HG03064 (cell line): Measurements from ENCODE around the gene MUC5B.
"Not testable (repeated sequence)": the region's sequence is repeated elsewhere in the genome, so short reads cannot be mapped to it uniquely, and the experiment has no call there.

Experiments
- ATAC-seq: cut with Tn5 transposase; IDR thresholded peaks from one replicate; pipeline ENCODE4 v1.9.1; 2021; ENCODE audit warnings: low read depth; ENCODE audit not compliant: unreplicated experiment

The MUC5B gene, protein sequence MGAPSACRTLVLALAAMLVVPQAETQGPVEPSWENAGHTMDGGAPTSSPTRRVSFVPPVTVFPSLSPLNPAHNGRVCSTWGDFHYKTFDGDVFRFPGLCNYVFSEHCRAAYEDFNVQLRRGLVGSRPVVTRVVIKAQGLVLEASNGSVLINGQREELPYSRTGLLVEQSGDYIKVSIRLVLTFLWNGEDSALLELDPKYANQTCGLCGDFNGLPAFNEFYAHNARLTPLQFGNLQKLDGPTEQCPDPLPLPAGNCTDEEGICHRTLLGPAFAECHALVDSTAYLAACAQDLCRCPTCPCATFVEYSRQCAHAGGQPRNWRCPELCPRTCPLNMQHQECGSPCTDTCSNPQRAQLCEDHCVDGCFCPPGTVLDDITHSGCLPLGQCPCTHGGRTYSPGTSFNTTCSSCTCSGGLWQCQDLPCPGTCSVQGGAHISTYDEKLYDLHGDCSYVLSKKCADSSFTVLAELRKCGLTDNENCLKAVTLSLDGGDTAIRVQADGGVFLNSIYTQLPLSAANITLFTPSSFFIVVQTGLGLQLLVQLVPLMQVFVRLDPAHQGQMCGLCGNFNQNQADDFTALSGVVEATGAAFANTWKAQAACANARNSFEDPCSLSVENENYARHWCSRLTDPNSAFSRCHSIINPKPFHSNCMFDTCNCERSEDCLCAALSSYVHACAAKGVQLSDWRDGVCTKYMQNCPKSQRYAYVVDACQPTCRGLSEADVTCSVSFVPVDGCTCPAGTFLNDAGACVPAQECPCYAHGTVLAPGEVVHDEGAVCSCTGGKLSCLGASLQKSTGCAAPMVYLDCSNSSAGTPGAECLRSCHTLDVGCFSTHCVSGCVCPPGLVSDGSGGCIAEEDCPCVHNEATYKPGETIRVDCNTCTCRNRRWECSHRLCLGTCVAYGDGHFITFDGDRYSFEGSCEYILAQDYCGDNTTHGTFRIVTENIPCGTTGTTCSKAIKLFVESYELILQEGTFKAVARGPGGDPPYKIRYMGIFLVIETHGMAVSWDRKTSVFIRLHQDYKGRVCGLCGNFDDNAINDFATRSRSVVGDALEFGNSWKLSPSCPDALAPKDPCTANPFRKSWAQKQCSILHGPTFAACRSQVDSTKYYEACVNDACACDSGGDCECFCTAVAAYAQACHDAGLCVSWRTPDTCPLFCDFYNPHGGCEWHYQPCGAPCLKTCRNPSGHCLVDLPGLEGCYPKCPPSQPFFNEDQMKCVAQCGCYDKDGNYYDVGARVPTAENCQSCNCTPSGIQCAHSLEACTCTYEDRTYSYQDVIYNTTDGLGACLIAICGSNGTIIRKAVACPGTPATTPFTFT (N-terminal part only)

DNA sequence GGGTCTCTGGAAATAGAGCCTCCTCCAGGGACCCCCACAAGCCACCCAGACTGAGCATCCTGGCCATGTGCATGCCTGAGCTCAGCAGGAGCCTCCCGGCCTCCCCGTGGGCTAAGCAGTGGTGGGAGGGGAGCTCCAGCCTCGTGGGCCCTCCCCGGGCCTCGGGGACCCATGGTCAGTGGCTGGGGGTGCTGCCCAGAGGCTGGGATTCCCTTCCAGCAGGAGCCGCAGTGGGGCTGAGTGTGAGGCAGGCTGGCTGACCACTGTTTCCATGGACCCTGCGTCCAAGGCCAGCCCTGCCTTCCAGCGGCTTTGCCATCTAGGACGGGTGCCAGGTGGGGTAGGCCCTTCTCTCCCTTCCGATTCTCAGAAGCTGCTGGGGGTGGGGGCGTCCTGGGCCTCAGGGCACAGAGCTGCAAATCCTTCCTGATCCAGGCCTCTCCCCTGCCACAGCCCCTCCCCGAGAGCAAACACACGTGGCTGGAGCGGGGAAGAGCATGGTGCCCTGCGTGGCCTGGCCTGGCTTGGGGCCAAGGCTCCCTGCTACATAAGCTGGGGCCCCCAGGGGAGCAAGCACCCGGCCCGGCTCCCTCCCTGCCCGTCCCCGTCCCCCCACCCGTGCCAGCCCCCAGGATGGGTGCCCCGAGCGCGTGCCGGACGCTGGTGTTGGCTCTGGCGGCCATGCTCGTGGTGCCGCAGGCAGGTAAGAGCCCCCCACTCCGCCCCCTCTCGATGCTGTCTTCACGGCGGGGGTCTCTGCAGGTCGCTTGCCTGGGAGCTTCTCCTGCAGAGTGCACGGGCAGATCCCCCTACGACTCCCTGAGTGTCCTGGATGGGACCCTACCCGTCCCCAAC, at the start of gene MUC5B:
MUC5B (plus strand) TSS at position 576 of the 855 bp plus-strand sequence; CDS start at position 634, 58 bp downstream.
- no peak for ATAC-seq

DNA sequence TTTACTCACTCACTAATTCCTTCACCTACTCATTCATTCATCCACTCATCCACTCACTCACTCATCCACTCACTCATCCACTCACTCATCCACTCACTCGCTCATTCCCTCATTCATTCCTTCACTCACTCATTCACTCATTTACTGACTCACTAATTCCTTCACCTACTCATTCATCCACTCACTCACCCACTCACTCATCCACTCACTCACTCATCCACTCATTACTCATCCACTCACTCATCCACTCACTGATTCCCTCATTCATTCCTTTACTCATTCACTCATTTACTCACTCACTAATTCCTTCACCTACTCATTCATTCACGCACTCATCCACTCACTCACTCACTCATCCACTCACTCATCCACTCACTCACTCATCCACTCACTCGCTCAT, 49.5 kb upstream of the MUC5B start:
- not testable (repeated sequence) for ATAC-seq

DNA sequence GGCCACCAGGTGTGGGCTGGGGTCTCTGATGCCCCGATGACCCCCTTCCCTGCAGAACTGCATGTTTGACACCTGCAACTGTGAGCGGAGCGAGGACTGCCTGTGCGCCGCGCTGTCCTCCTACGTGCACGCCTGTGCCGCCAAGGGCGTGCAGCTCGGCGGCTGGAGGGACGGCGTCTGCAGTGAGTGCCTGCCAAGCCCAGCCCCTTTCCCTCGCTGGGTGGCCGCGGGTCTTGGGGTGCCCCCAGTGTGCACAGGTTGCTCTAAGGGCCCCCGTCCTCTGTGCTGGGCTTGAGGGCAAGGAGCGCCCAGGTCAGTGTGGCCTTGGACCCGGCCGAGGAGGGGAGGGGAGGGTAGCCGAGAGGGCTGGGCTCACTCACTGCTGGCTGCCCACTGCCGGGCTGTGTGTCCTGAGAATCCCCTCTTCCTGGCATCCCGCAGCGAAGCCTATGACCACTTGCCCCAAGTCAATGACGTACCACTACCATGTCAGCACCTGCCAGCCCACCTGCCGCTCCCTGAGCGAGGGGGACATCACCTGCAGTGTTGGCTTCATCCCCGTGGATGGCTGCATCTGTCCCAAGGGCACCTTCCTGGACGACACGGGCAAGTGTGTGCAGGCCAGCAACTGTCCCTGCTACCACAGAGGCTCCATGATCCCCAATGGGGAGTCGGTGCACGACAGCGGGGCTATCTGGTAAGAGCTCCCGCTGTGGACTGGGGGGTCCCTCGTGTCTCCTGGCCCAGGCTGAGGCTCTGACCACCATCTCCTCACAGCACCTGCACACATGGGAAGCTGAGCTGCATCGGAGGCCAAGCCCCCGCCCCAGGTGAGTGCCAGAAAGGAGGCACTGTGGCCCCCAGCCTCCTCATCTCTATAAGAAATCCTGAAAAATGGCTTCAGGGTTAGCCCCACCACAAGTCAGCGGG, 48.2 kb upstream of the MUC5B start:
- no peak for ATAC-seq

DNA sequence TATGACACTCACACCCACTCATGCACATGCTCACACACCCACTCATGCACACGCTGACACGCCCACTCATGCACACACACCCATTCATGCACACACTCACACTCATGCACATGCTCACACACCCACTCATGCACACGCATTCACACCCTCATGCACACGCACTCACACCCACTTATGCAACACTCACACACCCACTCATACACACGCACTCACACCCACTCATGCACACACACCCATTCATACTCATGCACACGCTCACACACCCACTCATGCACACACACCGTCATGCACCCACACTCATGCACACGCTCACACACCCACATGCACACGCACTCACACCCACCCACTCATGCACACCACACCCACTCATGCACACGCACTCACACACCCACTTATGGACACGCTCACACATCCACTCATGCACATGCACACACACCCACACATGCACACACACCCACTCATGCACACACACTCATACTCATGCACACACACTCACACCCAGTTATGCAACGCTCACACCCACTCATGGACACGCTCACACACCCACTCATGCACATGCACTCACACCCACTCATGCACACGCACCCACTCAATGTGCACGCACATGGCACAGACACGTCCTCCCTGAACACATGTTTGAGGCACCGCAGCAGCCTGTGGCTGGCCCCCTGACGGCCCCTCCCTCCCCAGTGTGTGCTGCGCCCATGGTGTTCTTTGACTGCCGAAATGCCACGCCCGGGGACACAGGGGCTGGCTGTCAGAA, 47.2 kb upstream of the MUC5B start:
- ATAC-seq, result no peak

DNA sequence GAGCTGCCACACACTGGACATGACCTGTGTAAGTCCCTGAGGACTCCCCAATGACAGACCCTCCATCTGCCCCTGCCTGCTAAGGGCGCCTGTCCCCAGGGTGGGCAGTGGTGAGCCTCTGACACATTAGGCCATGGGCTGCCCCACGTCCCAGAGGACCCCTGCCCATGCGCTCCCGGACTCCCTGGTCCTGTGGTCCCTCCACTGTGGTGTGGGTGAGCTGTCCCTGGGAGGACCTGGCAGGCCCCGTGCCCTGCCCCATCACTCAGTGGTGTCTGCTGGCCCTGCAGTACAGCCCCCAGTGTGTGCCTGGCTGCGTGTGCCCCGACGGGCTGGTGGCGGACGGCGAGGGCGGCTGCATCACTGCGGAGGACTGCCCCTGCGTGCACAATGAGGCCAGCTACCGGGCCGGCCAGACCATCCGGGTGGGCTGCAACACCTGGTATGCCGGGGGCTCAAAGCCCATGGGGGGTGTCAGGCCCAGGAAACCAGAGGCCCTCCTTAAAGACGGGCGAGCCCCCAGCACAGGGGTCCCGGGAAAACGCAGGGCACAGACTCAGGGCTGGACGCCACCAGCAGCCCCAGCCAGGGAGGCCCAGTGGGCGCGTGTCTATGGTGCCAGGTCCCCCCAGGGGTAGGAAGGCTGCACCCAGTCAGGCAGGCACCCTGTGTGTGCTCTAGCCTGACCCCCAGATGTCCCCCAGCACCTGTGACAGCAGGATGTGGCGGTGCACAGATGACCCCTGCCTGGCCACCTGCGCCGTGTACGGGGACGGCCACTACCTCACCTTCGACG, 46.4 kb upstream of the MUC5B start:
- ATAC-seq, result no peak

DNA sequence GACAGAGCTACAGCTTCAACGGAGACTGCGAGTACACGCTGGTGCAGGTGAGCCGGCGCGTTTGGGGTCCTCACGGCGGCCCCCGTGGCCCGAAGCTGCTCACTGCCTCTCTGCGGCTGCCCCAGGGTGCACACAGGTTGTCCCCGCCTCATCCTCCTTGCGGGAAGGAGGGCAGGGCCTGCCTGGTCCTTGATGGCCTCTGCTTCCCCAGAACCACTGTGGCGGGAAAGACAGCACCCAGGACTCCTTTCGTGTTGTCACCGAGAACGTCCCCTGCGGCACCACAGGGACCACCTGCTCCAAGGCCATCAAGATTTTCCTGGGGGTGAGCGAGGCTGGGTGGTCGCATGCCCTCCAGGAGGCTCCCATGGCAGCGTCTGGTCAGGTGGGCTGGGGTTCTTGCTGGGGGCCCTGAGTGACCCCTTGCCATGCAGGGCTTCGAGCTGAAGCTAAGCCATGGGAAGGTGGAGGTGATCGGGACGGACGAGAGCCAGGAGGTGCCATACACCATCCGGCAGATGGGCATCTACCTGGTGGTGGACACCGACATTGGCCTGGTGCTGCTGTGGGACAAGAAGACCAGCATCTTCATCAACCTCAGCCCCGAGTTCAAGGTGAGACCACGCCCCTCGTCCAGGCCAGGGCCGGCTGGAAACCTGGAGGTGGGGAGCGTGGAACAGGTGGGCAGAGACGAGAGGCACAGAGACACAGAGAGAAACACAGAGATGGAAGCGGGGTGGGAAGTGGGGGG, 45.7 kb upstream of the MUC5B start:
- no peak for ATAC-seq

DNA sequence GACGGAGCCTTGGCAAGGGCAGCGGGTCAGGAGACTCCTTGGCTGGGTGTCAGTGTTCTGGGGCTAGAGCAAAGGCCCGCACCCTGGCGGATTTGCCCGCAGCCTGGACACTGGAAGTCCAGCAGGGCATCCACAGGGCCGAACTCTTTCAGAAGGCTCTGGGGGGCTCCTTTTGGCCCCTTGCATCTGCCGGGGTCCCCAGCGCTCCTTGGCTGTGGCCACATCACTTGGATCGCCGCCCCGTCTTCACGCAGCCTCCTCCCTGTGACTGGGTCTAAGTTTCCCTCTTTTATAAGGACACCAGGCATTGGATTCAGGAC, 45.1 kb upstream of the MUC5B start:
- ATAC-seq, result no peak

DNA sequence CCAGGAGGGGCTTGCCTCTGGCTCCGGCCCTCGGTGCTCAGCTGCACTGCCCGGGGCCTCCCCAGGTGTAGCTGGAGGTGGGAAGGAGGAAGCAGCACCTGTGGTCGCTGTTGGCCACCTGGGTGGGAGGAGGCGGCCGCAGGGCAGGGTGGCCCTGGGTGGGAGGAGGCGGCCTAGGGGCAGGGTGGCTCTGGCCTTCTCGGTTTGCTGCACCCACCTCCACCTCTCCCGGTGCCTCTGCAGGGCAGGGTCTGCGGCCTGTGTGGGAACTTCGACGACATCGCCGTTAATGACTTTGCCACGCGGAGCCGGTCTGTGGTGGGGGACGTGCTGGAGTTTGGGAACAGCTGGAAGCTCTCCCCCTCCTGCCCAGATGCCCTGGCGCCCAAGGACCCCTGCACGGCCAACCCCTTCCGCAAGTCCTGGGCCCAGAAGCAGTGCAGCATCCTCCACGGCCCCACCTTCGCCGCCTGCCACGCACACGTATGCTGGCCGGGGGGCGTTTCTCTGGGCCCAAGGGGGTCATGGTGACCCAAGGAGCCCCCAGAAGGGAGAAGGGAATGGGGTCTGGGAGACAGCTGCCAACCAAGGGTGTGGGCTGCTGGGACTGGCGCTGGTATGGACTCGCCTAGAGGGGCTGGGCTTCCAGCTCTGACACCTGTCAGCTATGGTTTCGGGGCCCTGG, 44.5 kb upstream of the MUC5B start:
- ATAC-seq, result no peak

DNA sequence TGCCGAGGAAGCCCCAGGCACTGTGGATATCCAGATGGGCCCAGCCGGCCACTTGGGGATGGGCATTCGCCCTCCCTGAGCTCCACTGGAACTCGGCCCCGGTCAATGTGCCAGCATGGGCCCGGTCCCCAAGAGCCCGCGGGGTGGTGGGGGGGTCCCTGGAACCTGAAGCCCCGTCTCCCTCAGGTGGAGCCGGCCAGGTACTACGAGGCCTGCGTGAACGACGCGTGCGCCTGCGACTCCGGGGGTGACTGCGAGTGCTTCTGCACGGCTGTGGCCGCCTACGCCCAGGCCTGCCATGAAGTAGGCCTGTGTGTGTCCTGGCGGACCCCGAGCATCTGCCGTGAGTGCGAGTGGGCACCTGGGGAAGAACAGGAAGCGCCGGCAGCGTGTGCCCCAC, 44.0 kb upstream of the MUC5B start:
- ATAC-seq, result no peak

DNA sequence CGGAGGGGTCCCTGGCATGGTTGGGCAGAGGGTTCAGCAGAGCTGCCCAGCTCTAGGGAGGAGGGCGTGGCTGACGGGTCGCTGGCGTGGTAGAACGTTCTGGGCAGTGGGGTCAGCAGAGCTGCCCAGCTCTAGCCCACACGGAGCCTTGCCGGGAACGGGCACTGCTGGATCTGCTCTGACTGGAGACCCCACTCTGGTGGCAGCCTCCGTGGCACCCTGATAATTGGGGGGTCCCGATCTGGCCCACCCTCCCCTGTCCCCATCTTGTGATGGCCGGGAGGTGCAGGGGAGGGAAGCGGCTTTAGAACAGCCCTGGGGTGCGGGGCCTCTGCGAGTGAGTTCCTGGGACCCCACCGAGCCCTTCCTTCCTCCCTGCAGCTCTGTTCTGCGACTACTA, 43.2 kb upstream of the MUC5B start:
- ATAC-seq, result no peak

DNA sequence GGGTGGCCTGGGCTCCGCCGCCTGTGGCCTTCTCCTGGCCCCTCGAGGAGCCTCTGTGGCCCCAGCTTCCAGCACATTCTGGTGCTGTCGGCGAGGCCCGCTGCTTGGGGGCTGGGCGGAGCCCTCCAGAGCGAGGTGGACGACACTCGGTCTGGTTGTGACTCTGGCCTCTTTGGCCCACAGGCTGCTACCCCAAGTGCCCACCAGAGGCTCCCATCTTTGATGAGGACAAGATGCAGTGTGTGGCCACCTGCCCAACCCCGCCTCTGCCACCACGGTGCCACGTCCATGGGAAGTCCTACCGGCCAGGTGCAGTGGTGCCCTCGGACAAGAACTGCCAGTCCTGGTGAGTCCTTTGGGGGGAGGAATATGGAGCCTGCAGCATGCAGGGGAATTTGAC, 42.7 kb upstream of the MUC5B start:
- ATAC-seq, result no peak

DNA sequence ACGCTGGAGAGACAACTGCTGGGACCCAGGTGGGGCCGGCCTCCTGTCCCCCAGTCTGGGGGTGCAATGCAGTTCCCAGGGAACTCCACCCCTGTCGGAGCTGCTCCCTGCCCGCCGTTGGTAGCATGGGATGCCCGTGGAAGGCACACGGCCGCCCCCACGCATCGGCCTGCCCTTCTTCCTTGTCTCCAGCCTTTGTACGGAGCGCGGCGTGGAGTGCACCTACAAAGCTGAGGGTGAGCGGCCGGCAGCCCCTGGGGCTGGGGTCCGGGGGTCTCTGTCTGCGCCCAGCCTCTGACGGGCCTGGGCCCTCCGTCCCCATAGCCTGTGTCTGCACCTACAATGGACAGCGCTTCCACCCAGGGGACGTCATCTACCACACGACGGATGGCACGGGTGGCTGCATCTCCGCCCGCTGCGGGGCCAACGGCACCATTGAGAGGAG, 41.9 kb upstream of the MUC5B start:
- no peak for ATAC-seq

DNA sequence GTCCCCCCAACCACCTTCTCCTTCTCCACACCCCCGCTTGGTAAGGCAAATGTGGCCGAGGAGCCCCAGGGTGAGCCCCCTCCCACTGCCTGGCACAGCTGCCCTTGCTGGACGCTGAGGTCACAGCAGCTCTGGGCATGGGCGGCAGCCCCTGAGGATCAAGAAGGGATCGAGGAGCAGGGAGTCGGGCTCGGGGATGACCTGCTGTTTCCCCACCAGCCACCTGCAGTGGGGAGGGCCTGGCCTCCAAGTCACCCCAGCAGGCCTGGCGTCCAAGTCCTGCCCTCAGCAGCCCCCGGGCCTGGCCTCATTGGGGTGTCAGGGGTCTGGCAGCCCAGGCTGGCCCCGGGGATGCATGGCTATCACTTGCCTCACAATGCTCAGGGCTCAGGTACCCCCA, 41.4 kb upstream of the MUC5B start:
- ATAC-seq, result no peak

DNA sequence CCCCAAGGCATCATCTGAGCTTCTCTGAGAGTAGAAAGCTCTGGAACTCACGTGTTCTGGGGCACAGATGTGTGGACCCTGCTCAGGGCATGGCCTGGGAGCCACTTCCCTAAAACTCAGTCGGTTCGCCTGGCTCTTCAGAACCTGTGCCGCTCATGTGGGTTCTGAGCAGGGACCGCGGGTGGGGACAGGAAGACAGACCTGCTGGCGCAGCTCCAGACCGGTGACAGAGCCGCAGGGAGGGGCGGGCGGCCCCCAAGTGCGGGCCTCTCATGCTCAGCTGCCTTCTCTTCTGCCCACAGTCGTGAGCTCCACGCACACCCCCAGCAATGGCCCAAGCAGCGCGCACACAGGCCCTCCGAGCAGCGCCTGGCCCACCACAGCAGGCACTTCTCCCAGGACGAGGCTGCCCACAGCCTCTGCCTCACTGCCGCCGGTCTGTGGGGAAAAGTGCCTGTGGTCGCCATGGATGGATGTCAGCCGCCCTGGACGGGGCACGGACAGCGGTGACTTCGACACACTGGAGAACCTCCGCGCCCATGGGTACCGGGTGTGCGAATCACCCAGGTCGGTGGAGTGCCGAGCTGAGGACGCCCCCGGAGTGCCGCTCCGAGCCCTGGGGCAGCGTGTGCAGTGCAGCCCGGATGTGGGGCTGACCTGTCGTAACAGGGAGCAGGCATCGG, 40.9 kb upstream of the MUC5B start:
- ATAC-seq, result no peak

DNA sequence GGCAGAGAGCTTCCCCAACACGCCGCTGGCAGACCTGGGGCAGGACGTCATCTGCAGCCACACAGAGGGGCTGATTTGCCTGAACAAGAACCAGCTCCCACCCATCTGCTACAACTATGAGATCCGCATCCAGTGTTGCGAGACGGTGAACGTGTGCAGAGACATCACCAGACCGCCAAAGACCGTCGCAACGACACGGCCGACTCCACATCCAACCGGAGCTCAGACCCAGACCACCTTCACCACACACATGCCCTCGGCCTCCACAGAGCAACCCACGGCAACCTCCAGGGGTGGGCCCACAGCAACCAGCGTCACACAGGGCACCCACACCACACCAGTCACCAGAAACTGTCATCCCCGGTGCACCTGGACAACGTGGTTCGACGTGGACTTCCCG, 38.7 kb upstream of the MUC5B start:
- not testable (repeated sequence) for ATAC-seq
